ENCODE data around the gene LAMB3.
"Not testable (repeated sequence)": the region's sequence is repeated elsewhere in the genome, so short reads cannot be mapped to it uniquely, and the experiment has no call there.

The LAMB3 gene

DNA sequence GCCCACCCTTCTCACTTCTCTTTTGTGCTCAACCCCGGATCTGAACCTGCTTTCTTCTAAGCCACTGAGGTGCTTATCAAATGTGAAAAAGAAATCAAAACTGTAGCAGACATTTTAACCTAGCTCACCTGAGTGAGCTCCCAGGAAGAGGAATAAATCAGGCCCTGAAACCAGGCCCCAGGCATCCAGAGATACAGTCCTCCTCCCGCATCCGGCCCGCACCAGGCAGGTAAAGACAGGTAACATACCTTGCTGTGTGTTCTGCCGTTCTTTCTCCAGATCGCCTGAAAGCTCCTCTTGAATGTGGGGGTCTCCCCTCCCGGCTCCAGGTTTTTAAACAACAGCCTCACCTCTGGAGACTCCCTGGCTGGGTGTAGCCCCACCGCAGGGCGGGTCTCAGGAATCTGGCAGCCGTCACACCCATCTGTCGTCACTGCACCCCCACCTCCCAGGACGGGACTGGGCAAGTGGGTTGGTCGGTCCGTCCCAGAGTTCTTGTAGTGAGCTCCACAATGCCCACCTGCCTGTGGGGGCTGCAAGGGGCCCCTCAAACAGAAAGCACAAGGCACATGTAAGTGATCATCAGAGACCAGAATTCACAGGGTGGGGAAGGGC, at the start of gene LAMB3:
Gene LAMB3 (minus strand): TSS at position 305 of the 615 bp plus-strand sequence. CDS start 1,481 bp downstream, outside the sequence.
- no peak for DNase-seq (ENCODE audit: low read depth in 2 of 2)

DNA sequence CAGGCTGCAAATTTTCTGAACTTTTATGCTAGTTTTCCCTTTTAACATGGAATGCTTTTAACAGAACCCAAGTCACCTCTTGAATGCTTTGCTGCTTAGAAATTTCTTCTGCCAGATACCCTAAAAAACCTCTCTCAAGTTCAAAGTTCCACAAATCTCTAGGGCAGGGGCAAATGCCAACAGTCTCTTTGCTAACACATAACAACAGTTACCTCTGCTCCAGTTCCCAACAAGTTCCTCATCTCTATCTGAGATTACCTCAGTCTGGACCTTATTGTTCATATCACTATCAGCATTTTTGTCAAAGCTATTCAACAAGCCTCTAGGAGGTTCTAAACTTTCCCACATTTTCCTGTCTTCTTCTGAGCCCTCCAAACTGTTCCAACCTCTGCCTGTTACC, 48.5 kb upstream of the LAMB3 start:
- DNase-seq (ENCODE audit: low read depth in 2 of 2): not testable (repeated sequence)

- DNase-seq (ENCODE audit: low read depth in 2 of 2): no peak
These were observed 44.9 kb upstream of the LAMB3 start for GRCh38 chr1:209697126-209697525.

- DNase-seq (ENCODE audit: low read depth in 2 of 2): no peak
These were observed 44.4 kb upstream of the LAMB3 start for GRCh38 chr1:209696673-209697072.

- DNase-seq (ENCODE audit: low read depth in 2 of 2): peak; percentile 13 to 45
These were observed 40.7 kb upstream of the LAMB3 start for GRCh38 chr1:209692745-209693504.

DNA sequence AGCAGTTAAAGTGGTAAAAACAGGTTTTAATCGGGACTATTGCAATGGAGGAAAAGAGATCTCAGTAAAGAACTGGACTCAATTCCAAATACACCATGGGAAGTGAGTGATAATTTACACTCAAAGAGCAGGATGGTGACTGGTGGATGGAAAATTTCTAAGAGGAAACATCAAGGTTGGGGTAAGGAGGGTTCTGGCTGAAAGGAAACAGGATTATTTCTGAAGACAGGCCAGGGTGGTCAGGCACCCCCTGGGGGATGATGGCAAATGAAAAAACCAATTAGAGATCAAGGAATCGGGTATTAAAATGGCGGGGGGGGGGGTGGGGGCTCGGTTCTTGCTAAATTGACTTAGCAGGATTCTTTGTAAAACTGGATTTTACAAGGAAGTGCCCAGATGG, 40.1 kb upstream of the LAMB3 start:
- DNase-seq (ENCODE audit: low read depth in 2 of 2): no peak

DNA sequence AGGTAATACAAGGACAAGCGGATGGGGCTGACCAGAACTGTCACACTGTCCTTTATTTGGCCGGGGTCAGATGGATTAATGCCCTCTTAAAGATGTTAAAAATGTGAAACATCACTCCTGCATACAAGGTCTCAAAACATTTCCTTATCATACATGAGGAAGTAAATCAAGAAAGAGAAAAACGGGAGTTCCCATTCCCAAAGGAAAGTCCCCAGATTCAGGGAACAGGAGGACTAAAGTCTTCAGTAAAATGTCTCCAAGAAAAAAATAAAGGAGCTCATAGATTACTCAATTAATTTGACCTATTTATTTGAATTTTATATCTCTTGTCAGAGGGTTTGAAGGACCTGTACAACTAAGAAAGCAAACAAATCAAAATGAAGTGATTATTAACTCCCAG, 39.0 kb upstream of the LAMB3 start:
- no peak for DNase-seq (ENCODE audit: low read depth in 2 of 2)

DNA sequence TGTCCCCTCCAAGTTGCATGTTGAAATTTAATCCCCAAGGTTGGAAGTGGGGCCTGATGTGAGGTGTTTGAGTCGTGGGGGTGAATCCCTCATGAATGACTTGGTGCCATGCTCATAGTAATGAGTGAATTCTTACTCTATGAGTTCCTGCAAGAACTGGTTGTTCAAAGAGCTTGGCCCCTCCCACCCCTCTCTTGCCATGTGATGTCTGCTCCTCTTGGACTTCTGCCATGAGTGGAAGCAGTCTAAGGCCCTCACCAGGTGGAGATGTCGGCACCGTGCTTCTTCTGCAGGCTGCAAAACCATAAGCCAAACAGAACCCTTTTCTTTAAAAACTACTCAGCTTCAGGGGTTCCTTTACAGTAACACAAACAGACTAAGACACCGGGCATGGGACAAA, 37.3 kb upstream of the LAMB3 start:
- no peak for DNase-seq (ENCODE audit: low read depth in 2 of 2)

- no peak for DNase-seq (ENCODE audit: low read depth in 2 of 2)
These were observed 36.6 kb upstream of the LAMB3 start for GRCh38 chr1:209688746-209689234.

- no peak for DNase-seq (ENCODE audit: low read depth in 2 of 2)
These were observed 34.1 kb upstream of the LAMB3 start for GRCh38 chr1:209686322-209686721.

GRCh38 chr1:209685821-209686220, 33.6 kb upstream of the LAMB3 start:
- no peak for DNase-seq (ENCODE audit: low read depth in 2 of 2)

DNA sequence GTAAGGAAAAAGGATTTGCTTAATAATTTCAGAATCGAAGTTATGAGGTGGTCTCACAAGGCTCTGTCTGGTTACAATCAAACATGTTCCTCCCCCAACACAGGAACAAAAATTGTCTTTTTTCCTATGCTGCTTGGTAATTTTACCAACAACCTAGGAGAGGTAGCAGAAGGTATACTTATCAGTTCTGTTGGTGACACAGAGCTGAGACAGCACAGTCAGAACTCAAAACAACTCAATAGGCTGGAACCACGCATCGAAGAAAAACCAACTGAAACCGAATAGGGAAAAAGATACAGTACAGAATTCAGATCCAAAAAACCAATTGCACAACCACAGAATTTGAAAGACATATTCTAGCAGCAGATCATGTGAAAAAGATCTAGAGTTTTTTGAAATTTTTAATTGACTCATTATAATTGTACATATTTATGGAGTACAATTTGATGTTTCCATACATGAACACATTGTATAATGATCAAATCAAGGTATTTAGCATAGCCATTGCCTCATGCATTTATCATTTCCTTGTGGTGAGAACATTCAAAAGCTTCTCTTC, 26.8 kb upstream of the LAMB3 start:
- DNase-seq (ENCODE audit: low read depth in 2 of 2): no peak

DNA sequence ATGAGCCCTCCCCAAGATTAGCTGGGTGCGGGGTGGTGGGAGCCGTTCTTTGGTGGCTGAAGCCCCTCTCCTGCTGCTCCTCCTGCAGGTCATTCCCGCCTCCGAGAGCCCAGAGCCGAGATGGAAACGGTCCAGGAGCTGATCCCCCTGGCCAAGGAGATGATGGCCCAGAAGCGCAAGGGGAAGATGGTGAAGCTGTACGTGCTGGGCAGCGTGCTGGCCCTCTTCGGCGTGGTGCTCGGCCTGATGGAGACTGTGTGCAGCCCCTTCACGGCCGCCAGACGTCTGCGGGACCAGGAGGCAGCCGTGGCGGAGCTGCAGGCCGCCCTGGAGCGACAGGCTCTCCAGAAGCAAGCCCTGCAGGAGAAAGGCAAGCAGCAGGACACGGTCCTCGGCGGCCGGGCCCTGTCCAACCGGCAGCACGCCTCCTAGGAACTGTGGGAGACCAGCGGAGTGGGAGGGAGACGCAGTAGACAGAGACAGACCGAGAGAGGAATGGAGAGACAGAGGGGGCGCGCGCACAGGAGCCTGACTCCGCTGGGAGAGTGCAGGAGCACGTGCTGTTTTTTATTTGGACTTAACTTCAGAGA, 23.4 kb upstream of the LAMB3 start:
- no peak for DNase-seq (ENCODE audit: low read depth in 2 of 2)

- no peak for DNase-seq (ENCODE audit: low read depth in 2 of 2)
These were observed 22.8 kb upstream of the LAMB3 start, which contains the start of gene G0S2 for GRCh38 chr1:209674957-209675564. TSS of gene G0S2 (plus strand) at chr1:209675412. CDS start at chr1:209675685, 273 bp downstream.

- DNase-seq (ENCODE audit: low read depth in 2 of 2): no peak
These were observed 21.6 kb upstream of the LAMB3 start for GRCh38 chr1:209673631-209674417.

DNA sequence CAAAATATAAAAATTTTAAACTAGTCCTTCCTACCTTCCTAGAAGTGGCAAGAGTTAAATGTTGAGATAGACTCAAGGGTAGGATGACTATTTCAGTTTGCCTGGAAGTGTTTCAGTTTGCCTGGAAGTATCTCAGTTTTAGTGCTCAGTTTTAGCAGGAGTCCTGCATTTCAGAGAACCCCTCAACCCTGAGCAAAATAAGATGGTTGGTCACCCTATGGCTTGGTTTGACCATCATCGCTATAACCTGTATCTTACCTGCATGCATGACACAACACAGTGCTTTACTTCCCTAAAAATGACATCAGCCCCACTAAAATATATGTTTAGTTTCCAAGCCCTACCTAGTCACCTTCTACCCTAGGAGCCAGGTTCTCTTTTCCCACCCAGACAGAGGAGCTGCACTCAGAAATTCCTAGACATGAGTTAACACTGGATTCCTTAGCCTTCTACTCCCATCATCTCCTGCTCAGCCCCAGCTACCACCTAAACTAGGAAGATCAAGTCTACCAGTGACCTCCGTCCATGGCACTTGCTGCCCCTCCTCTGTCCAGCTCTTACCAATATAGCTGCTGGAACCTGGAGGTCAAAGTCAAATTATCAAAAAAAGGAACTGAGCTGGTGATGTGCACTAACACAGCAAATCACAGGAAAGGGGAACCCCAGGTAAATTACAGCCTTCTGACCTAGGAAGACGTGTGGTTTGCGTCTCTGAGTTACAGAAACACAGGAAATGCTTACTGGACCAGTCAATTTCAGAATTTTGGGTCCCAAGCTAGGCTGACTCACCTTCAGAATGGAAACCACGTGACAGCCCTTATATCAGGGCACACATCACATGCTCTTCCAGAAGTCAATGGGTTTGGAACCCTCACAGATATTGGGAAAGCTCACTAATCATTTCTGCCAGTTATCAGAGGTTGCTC, 20.7 kb upstream of the LAMB3 start:
- DNase-seq (ENCODE audit: low read depth in 2 of 2): no peak

DNA sequence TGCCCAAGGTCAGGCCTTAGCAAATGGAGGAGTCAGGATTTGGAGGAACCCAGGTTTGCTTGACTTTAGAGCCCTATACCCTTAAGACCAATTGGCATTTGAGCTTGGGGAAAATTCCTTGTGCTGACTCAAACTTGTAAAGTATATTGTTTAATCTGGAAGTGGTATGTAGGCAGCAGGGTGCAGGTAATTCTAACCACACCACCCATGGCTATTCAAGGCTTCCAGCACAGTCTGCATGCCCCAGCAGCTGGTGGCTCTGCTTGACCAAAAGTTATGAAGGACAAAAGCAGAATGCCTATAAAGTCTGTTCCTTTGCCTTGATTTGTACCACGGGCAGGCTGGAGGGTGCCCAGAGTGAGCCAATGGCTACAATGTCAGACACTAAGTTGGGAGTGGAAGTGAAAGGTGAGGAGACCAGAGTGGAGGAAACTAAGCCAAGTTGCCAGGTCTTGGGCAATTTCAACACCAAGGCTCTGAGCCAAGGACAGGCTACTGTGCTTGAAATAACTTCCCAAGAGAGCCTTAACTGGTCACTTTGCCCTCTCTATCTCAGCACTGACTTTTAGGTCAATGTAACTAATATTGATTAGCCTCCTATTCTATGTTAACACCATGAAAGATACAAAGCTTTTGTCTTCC, 18.3 kb upstream of the LAMB3 start:
- DNase-seq (ENCODE audit: low read depth in 2 of 2): no peak

- DNase-seq (ENCODE audit: low read depth in 2 of 2): no peak
These were observed 15.5 kb upstream of the LAMB3 start for GRCh38 chr1:209667708-209668107.

GRCh38 chr1:209667103-209667502, 14.9 kb upstream of the LAMB3 start:
- no peak for DNase-seq (ENCODE audit: low read depth in 2 of 2)

GRCh38 chr1:209662879-209663327, 10.7 kb upstream of the LAMB3 start:
- no peak for DNase-seq (ENCODE audit: low read depth in 2 of 2)

Data from stimulated activated CD8-positive, alpha-beta memory T cell treated with anti-CD3 and anti-CD28 coated beads, Interleukin-15, amount 100 ng/mL, for 4 hours (primary cell).